H1 (cell line): ENCODE measurements around the gene TEAD1. TPM values are rescaled to one million over a fixed set of nuclear protein-coding genes. Genes with fewer than 3 reads are reported as not detected.

Experiments used
- BACH1 ChIP-seq: IDR thresholded peaks from 2 replicates; pipeline ENCODE4 v1.6.1; 2012; ENCODE audit warnings: low read length, improper control_type of control experiment
- BRCA1 ChIP-seq: IDR thresholded peaks from 2 replicates; pipeline ENCODE4 v1.6.1; 2012; ENCODE audit warnings: low read depth, low read length, improper control_type of control experiment
- CHD2 ChIP-seq: IDR thresholded peaks from 2 replicates; pipeline ENCODE4 v1.6.1; 2012; ENCODE audit warnings: low read length, improper control_type of control experiment
- CTBP2 ChIP-seq: IDR thresholded peaks from 2 replicates; pipeline ENCODE4 v1.7.0; 2011; ENCODE audit warnings: borderline replicate concordance, mild to moderate bottlenecking, moderate library complexity, mixed read lengths, low read length; ENCODE audit not compliant: insufficient read depth, insufficient read length
- EP300 ChIP-seq, 2 experiments: IDR thresholded peaks; 1 replicate in 1 of 2; 2 replicates in 1 of 2; pipeline ENCODE4 v1.6.1; 2011 to 2012; ENCODE audit warnings: low read depth in 2 of 2, low read length in 2 of 2, mild to moderate bottlenecking in 2 of 2, borderline replicate concordance in 1 of 2, inconsistent platforms in 1 of 2, moderate library complexity in 1 of 2
- FOSL1 ChIP-seq: IDR thresholded peaks from 2 replicates; pipeline ENCODE4 v1.6.1; 2011; ENCODE audit warnings: mild to moderate bottlenecking, low read depth, low read length, moderate library complexity; ENCODE audit not compliant: insufficient read depth
- GABPA ChIP-seq: IDR thresholded peaks from 2 replicates; pipeline ENCODE4 v1.6.1; 2011; ENCODE audit warnings: mild to moderate bottlenecking, low read length, moderate library complexity, borderline replicate concordance; ENCODE audit not compliant: insufficient read depth
- RXRA ChIP-seq: IDR thresholded peaks from 2 replicates; pipeline ENCODE4 v1.6.1; 2011; ENCODE audit warnings: low read depth, mild to moderate bottlenecking, low read length, moderate library complexity; ENCODE audit not compliant: insufficient read depth
- SIN3A ChIP-seq, 2 experiments: IDR thresholded peaks in 1 of 2; conservative IDR thresholded peaks in 1 of 2; 2 replicates each; pipeline ENCODE4 v1.6.1; 2011 to 2012; ENCODE audit warnings: low read length in 2 of 2, improper control_type of control experiment in 1 of 2, low read depth in 1 of 2, mild to moderate bottlenecking in 1 of 2
- SP4 ChIP-seq: IDR thresholded peaks from 2 replicates; pipeline ENCODE4 v1.6.1; 2012; ENCODE audit warnings: low read length, inconsistent platforms
- polyA plus RNA-seq, 7 experiments: library from polyadenylated mRNA; depleted of rRNA in 3 of 7; stranded (reverse) in 5 of 7; unstranded in 2 of 7; fragments of >200 nt in 5 of 7; fragments of 200-250 nt in 2 of 7; gene quantifications; 1 replicate in 5 of 7; 2 replicates in 1 of 7; 4 replicates in 1 of 7; pipeline versions ENCODE4 v1.2.1 to v1.2.3, GENCODE V29; 2011 to 2013; ENCODE audit warnings: missing spikeins in 2 of 7, mixed read lengths in 2 of 7
- total RNA-seq: library from RNA; stranded (reverse); fragmentation: NEBNext Ultra II Directional; extraction: Animal tissue kit (Norgen Biotek cat#: 25700); gene quantifications from 2 replicates; pipeline ENCODE4 v1.2.1, GENCODE V29; 2021
- TF ChIP-seq, protein P1 (sequence below): IDR thresholded peaks from 2 replicates; pipeline ENCODE4 v1.6.1; 2012; ENCODE audit warnings: inconsistent platforms

The TEAD1 gene
- total and polyA plus RNA-seq, 2 of the 8 experiments (the other 6 are each of a cell fraction or from before 2014, with no cell fraction given), result 15.6 to 67.4 TPM

- no peak for TF ChIP-seq CTBP2
- TF ChIP-seq BACH1, result no peak
- no peak for TF ChIP-seq SP4
- TF ChIP-seq FOSL1, result no peak
- peak in 1 of 2 experiments; percentile 87; a peak in 2 of 4 replicates for TF ChIP-seq SIN3A (conservative IDR thresholded peaks at IDR 0.05 in 1 of 2, IDR thresholded peaks at IDR 0.05 in 1 of 2; ENCODE audit: low read depth in 1 of 2, low read length in 2 of 2)
- TF ChIP-seq EP300 (IDR thresholded peaks at IDR 0.05; ENCODE audit: borderline replicate concordance in 1 of 2, low read depth in 2 of 2, low read length in 2 of 2), result peak in 1 of 2 experiments; percentile 95; a peak in 1 of 3 replicates
- peak; percentile 78 for TF ChIP-seq CHD2
- TF ChIP-seq, protein P1, sequence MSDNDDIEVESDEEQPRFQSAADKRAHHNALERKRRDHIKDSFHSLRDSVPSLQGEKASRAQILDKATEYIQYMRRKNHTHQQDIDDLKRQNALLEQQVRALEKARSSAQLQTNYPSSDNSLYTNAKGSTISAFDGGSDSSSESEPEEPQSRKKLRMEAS, result no peak
- no peak for TF ChIP-seq RXRA
- no peak for TF ChIP-seq GABPA
- TF ChIP-seq BRCA1, result no peak
Observed at GRCh38 chr11:12864316-12865156, 190.3 kb downstream of the TEAD1 start (continued).
